ENCODE results near the gene NAV1. TPM values are rescaled to one million over a fixed set of nuclear protein-coding genes. Genes with fewer than 3 reads are reported as not detected.

NAV1 gene
- total and polyA plus RNA-seq, 10 donors: 1.1 to 37.2 (median 20.3) TPM

- Histone ChIP-seq H3K27me3 (replicated peaks in 1 of 7) (no peaks in the 10 kb centered on the region), H3K4me1 (peaks cover 31 to 76% (median 57%) of the 10 kb centered on the region in 6 donors), H3K9me3 (no peaks in the 10 kb centered on the region), H3K36me3 (no peaks in the 10 kb centered on the region), H3K4me3 (no peak overlapping the region), H3K27ac (no peak overlapping the region)
- intact Hi-C loops (cut with DNase I; ENCODE audit: low total_unique reads): no loop called here
- no peak for DNase-seq
- TF ChIP-seq POLR2A (IDR thresholded peaks at IDR 0.05) (no peak), POLR2AphosphoS5 (IDR thresholded peaks at IDR 0.05) (no peak), CTCF (IDR thresholded peaks at IDR 0.05 in 8 of 11, conservative IDR thresholded peaks at IDR 0.05 in 3 of 11) (no peak)
- WGBS, 5 donors: 89 to 98% (median 94%) methylated on average over 2 of the region's 2 CpGs
These were observed 30.1 kb upstream of the NAV1 start for GRCh38 chr1:201508809-201509208.

- Histone ChIP-seq H3K4me1 (peaks cover 31 to 69% (median 53%) of the 10 kb centered on the region in 6 donors), H3K4me3 (no peak overlapping the region), H3K27me3 (replicated peaks in 1 of 7) (no peaks in the 10 kb centered on the region), H3K27ac (no peak overlapping the region), H3K9me3 (no peaks in the 10 kb centered on the region), H3K36me3 (peaks cover 0 to 4% (median 0%) of the 10 kb centered on the region in 6 donors)
- 96 to 100% (median 98%) methylated on average over 2 of the region's 2 CpGs for WGBS, 5 donors
- intact Hi-C loops (cut with DNase I; ENCODE audit: low total_unique reads): loop anchor here (10.0 kb wide), 1 partner anchor 65 kb away; no protein-coding TSS in a partner anchor
- TF ChIP-seq CTCF (IDR thresholded peaks at IDR 0.05 in 8 of 11, conservative IDR thresholded peaks at IDR 0.05 in 3 of 11) (no peak), POLR2A (IDR thresholded peaks at IDR 0.05) (no peak), POLR2AphosphoS5 (IDR thresholded peaks at IDR 0.05) (no peak)
- no peak for DNase-seq
These were observed 29.1 kb upstream of the NAV1 start for GRCh38 chr1:201509601-201510374.

GRCh38 chr1:201510734-201511133 is 28.2 kb upstream of the NAV1 start:
- Histone ChIP-seq H3K4me3 (no peak overlapping the region), H3K27me3 (replicated peaks in 1 of 7) (no peaks in the 10 kb centered on the region), H3K36me3 (peaks cover 0 to 4% (median 0%) of the 10 kb centered on the region in 6 donors), H3K9me3 (no peaks in the 10 kb centered on the region), H3K4me1 (peaks cover 23 to 60% (median 44%) of the 10 kb centered on the region in 6 donors), H3K27ac (peak overlapping the region in 3 of 8 donors; percentile 61 to 77 (median 75))
- DNase-seq: no peak
- TF ChIP-seq POLR2A (IDR thresholded peaks at IDR 0.05) (no peak), CTCF (IDR thresholded peaks at IDR 0.05 in 8 of 11, conservative IDR thresholded peaks at IDR 0.05 in 3 of 11) (no peak), POLR2AphosphoS5 (IDR thresholded peaks at IDR 0.05) (no peak)
- 73 to 89% (median 82%) methylated on average over 1 of the region's 1 CpG for WGBS, 5 donors
- intact Hi-C loops (cut with DNase I; ENCODE audit: low total_unique reads): loop anchor here (10.0 kb wide), 1 partner anchor 66 kb away; no protein-coding TSS in a partner anchor

- Histone ChIP-seq H3K4me3 (no peak overlapping the region), H3K27me3 (replicated peaks in 1 of 7) (no peaks in the 10 kb centered on the region), H3K9me3 (no peaks in the 10 kb centered on the region), H3K36me3 (peaks cover 0 to 4% (median 0%) of the 10 kb centered on the region in 6 donors), H3K4me1 (peaks cover 16 to 52% (median 37%) of the 10 kb centered on the region in 6 donors), H3K27ac (peak overlapping the region in 7 of 8 donors; percentile 61 to 78 (median 68))
- TF ChIP-seq POLR2A (IDR thresholded peaks at IDR 0.05) (no peak), CTCF (IDR thresholded peaks at IDR 0.05 in 8 of 11, conservative IDR thresholded peaks at IDR 0.05 in 3 of 11) (no peak)
- WGBS, 5 donors: 67 to 79% (median 77%) methylated on average over 6 of the region's 6 CpGs
- intact Hi-C loops (cut with DNase I; ENCODE audit: low total_unique reads): loop anchor here (10.0 kb wide), 1 partner anchor 67 kb away; no protein-coding TSS in a partner anchor
- no peak for DNase-seq
These were observed 27.5 kb upstream of the NAV1 start for GRCh38 chr1:201511396-201511940.

Measured in spleen (tissue), 11 donors.